Smooth muscle cell (in vitro differentiated cells): ENCODE results near the gene CACNA2D4. TPM values are rescaled to one million over a fixed set of nuclear protein-coding genes. Genes with fewer than 3 reads are reported as not detected.

Experiments
- DNase-seq: peaks from one replicate; lab custom pipeline; 2025; ENCODE audit not compliant: unreplicated experiment; lab: John Stamatoyannopoulos, UW
- H2AFZ ChIP-seq: fragments of 200-600 bp; sonication (generic); 2 replicates; pipeline ENCODE4 v1.6.0; 2016; ENCODE audit warnings: antibody characterized with exemption, low read depth, mild to moderate bottlenecking
- H3F3A ChIP-seq: fragments of 200-600 bp; sonication (generic); 2 replicates; pipeline ENCODE4 v1.6.0; 2017; ENCODE audit warnings: antibody characterized with exemption, low read depth
- H3K27ac ChIP-seq: fragments of 200-600 bp; sonication (generic); 2 replicates; pipeline ENCODE4 v1.5.1; 2016; ENCODE audit warnings: low read depth, mild to moderate bottlenecking
- H3K27me3 ChIP-seq: fragments of 200-600 bp; sonication (generic); 2 replicates; pipeline ENCODE4 v1.6.1; 2016; ENCODE audit warnings: low read depth, mild to moderate bottlenecking
- H3K36me3 ChIP-seq: fragments of 200-600 bp; sonication (generic); 2 replicates; pipeline ENCODE4 v1.5.1; 2016; ENCODE audit warnings: low read depth
- H3K4me1 ChIP-seq: fragments of 200-600 bp; sonication (generic); 2 replicates; pipeline ENCODE4 v1.5.1; 2016; ENCODE audit warnings: low read depth
- H3K4me2 ChIP-seq: fragments of 200-600 bp; sonication (generic); 2 replicates; pipeline ENCODE4 v1.6.0; 2016; ENCODE audit warnings: mild to moderate bottlenecking
- H3K4me3 ChIP-seq: fragments of 200-600 bp; sonication (generic); 2 replicates; pipeline ENCODE4 v1.5.1; 2016; ENCODE audit warnings: mild to moderate bottlenecking
- H3K79me2 ChIP-seq: fragments of 200-600 bp; sonication (generic); 2 replicates; pipeline ENCODE4 v1.6.0; 2016; ENCODE audit warnings: low read depth, mild to moderate bottlenecking
- H3K9ac ChIP-seq: fragments of 200-600 bp; sonication (generic); 2 replicates; pipeline ENCODE4 v1.6.0; 2016; ENCODE audit warnings: low read depth
- H3K9me3 ChIP-seq: fragments of 200-600 bp; sonication (generic); replicated peaks from 2 replicates; pipeline ENCODE4 v1.5.1; 2016; ENCODE audit warnings: low read depth
- H4K20me1 ChIP-seq: fragments of 200-600 bp; sonication (generic); 2 replicates; pipeline ENCODE4 v1.6.0; 2016; ENCODE audit warnings: low read depth
- WGBS: methylation state at CpG from one replicate; pipeline ENCODE4 v1.1.7; 2016; ENCODE audit warnings: low lambda C conversion rate; 5-methylcytosine and 5-hydroxymethylcytosine counted together
- polyA plus RNA-seq: library from polyadenylated mRNA; unstranded; fragments of >200 nt; fragmentation: Nextera tagmentation; extraction: Ambion mirVana; gene quantifications from 2 replicates; pipeline ENCODE4 v1.2.1, GENCODE V29; 2016
- total RNA-seq: library from RNA; depleted of rRNA; stranded (reverse); fragments of >200 nt; gene quantifications from 2 replicates; pipeline ENCODE4 v1.2.3, GENCODE V29; 2014
- TF ChIP-seq, protein P1 (sequence below): fragments of 200-600 bp; sonication (generic); IDR thresholded peaks from 2 replicates; pipeline ENCODE4 v1.5.1; 2017; ENCODE audit warnings: borderline replicate concordance, mild to moderate bottlenecking, antibody characterized with exemption; ENCODE audit not compliant: insufficient read depth, poor library complexity, severe bottlenecking

CACNA2D4 gene
- total and polyA plus RNA-seq, 2 experiments from 2014 or later: 0.98 TPM; not detected in 1

DNA sequence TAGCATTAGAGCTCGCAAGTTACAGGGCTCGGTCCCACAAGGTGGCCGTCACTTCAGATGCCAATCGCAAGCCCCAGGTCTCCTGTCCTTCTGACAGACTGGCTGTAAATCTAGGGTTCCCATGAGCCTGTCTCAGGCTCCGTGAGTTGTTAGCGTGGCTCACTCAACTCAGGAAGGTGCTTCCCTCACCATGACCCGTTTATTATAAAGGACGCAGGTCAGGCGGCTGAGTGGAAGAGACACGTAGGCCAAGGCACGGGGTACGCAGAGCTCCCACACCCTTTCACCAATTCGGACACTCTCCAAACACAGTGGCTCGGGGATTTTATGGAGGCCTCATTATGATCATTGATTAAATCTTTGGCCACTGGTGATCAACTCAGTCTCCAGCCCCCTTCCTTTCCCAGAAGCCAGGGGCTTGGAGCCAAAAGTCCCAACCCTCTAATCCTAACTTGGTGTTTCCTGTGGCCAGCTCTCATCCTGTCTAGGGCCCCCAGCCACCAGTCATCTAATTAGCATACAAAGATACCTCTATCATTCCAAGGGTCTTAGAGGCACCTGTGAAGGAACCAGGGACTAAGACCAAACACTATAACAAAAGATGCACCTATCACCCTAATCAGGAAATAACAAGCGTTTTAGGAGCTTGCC lies 123.9 kb downstream of the CACNA2D4 start:
- Histone ChIP-seq H3K27ac (no peak overlapping the region), H3K27me3 (no peaks in the 10 kb centered on the region), H4K20me1 (peaks cover 9% of the 10 kb centered on the region), H3K4me2 (no peak overlapping the region), H3K4me3 (no peak overlapping the region), H3K36me3 (no peaks in the 10 kb centered on the region), H2AFZ (no peak overlapping the region), H3K79me2 (no peaks in the 10 kb centered on the region), H3K9ac (no peak overlapping the region), H3K4me1 (no peaks in the 10 kb centered on the region), H3F3A (no peaks in the 10 kb centered on the region), H3K9me3 (no peaks in the 10 kb centered on the region)
- DNase-seq: no peak
- WGBS: 89% methylated on average over 15 of the region's 15 CpGs
- TF ChIP-seq, protein P1, sequence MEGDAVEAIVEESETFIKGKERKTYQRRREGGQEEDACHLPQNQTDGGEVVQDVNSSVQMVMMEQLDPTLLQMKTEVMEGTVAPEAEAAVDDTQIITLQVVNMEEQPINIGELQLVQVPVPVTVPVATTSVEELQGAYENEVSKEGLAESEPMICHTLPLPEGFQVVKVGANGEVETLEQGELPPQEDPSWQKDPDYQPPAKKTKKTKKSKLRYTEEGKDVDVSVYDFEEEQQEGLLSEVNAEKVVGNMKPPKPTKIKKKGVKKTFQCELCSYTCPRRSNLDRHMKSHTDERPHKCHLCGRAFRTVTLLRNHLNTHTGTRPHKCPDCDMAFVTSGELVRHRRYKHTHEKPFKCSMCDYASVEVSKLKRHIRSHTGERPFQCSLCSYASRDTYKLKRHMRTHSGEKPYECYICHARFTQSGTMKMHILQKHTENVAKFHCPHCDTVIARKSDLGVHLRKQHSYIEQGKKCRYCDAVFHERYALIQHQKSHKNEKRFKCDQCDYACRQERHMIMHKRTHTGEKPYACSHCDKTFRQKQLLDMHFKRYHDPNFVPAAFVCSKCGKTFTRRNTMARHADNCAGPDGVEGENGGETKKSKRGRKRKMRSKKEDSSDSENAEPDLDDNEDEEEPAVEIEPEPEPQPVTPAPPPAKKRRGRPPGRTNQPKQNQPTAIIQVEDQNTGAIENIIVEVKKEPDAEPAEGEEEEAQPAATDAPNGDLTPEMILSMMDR: no peak

DNA sequence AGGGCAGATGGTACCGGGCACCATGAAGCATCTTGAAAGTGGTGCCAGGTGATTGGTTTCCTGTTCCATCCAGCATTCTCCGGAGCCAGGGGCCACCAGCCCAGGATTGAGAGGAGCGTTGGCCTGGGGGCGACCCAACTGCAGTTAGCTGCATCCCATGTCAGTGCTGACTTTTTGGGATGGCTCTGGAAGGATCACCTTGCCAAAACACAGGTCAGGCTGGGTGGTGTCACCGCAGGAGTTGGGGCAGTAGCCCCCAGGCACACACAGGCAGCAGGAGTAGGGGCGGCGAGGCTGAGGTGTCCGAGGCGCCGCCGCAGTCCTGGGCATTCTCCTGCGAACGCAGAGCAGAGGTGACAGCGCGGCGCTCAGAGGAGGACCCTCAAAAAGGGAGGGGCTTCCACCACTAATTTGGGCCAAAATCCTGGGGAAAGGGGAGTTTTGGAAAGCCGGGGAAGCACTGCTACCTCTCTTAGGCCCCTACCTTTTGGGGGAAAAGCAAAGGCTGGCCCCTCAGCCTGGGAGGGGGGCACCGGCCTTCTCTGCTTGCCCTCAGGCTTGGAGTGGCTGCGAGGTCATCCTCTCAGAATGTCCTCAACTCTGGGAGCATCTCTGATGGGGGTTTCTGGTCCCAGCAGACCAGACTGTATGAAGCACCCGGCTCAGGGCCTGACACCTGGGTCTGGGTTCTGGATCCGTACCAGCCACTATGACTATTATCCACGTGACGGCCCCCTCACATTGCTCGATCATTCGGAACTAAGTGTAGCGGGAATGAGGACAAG lies 124.8 kb downstream of the CACNA2D4 start:
- no peaks in the 10 kb centered on the region for H3K79me2 ChIP-seq

DNA sequence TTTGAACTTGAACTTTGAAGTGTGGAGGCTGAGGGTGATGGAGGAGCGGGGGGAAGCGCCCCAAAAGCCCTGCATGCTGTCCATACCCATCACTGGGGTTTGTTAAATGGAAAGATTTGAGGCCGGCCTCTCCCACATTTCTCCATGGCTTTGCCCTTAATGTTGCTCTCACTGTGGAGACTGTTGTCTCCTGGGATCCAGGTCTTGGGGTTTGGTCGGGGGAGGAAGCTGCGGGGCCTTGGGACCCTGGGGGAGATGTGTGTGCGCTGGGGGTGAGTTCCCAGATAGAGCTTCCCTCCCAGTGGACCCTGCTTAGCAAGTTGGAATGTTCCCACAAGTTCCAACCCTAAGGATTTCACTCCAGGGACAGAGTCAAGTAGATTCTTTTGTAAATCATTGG lies 126.0 kb downstream of the CACNA2D4 start:
- Histone ChIP-seq H3K79me2 (no peaks in the 10 kb centered on the region), H3K4me3 (no peak overlapping the region), H3K36me3 (no peaks in the 10 kb centered on the region), H3K9ac (no peak overlapping the region), H3K4me2 (no peak overlapping the region), H4K20me1 (peaks cover 14% of the 10 kb centered on the region), H3K27me3 (no peaks in the 10 kb centered on the region), H3F3A (no peaks in the 10 kb centered on the region), H3K9me3 (no peaks in the 10 kb centered on the region), H3K27ac (no peak overlapping the region), H3K4me1 (no peaks in the 10 kb centered on the region), H2AFZ (no peak overlapping the region)
- TF ChIP-seq, protein P1: no peak
- 90% methylated on average over 6 of the region's 6 CpGs for WGBS
- DNase-seq: no peak

More for the DNA sequence above, 124.8 kb downstream of the CACNA2D4 start:
- TF ChIP-seq, protein P1: no peak
- no peak for DNase-seq
- Histone ChIP-seq H3K4me1 (no peaks in the 10 kb centered on the region), H3K9ac (no peak overlapping the region), H3K4me3 (no peak overlapping the region), H3K36me3 (no peaks in the 10 kb centered on the region), H3K27ac (no peak overlapping the region), H2AFZ (no peak overlapping the region), H3K4me2 (no peak overlapping the region), H4K20me1 (peaks cover 9% of the 10 kb centered on the region), H3K9me3 (no peaks in the 10 kb centered on the region), H3F3A (no peaks in the 10 kb centered on the region), H3K27me3 (no peaks in the 10 kb centered on the region)
- 98% methylated on average over 26 of the region's 26 CpGs for WGBS
